Measurements from ENCODE around the gene CENPX.

The CENPX gene

DNA sequence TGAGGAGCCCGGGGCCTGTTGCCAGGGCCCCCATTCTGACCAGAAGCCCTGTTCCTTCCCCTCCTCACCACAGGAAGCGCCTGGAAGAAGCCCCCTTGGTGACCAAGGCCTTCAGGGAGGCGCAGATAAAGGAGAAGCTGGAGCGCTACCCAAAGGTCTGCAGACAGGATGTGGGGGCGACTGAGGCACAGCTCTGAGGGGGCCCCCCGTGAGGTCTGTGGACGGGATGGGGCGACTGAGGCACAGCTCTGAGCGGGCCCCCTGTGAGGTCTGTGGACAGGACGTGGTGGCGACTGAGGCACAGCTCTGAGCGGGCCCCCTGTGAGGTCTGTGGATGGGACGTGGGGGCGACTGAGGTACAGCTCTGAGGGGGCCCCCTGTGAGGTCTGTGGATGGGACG, 13.3 kb downstream of the CENPX start:
- no peak for DNase-seq

DNA sequence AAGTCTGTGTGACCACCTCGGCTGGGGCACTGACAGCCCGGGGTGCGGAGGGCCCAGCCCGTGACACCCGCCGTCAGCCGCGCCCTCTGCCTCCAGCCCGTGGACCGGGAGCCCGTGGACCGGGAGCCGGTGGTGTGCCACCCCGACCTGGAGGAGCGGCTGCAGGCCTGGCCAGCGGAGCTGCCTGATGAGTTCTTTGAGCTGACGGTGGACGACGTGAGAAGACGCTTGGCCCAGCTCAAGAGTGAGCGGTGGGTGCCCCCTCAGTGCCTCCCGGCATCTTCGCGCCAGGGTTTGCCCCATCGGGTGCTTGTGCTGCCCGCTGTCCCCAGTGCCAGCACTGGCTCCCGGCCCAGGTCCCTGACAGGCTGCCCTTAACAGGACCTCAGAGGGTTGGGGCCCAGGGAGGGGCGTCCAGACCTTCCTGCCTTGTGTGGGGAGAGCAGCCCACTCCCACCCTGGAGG, 13.7 kb downstream of the CENPX start:
- no peak for DNase-seq

DNA sequence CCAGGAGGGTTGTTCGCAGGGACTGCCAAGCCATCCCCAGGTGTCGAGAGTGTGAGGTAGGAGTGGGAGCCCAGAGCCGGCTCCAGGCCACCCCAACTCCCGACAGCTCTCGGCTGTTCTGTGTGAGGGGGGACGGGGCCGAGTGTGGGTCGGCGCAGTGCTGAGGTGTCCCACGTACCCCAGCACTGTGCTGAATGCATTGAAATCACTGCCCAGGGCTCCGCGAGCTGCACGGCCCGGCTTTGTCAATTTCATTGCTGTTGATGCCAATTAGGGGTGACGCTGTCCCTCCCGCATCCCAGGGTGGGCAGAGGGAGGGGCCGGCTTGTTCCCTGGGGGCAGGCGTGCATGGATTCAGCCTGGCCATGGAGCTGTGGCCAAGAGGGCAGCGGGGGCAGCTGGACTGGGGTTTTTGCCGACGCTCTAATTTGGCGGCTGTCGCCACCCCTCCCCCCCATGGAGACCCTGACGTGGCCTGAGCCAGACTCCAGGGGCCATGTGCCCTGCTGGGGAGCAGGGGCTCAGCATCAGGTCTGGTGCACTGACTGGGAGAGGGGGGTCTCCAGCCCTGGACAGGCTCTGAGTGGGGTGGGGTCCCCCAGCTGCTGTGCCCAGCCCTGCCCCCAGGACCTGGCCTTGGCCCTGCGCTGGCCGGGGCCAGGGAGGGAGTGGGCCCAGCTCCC, 14.3 kb downstream of the CENPX start:
- no peak for DNase-seq

DNA sequence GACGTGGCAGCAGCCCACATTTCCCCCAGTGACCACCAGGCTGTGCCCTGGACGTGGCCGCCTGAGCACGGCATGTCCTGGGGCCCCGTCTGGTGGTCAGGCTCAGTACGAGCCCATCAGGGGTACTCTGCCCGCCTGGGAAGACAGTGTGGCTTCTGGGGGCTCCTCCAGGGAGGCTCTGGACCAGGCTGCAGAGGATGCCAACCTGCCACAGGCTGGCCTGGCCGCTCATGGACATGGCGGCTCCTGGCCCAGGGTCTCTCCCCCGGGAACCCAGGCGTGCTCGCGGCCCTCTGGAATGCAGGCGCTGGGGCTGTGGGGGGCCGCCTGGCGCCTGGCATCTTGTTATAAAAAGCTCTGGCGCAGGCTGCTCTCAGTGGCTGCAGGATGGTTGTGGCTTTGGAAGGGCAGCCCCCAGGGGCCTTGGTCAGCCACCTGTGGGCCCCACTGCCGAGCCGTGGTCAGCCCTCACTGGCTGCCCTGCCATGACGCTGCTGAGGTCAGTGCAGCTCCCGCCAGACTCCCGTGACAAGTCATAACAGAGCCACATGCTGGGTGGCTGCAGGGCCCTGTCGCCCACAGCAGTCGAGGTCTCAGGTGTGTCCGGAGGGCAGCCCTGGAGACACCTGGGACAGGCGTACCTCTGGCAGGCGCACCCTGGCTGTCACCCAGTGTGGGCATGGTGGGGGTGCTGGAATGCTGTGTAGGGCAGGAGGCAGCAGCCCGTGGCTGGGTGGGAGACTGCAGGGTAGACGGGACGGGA, 15.0 kb downstream of the CENPX start:
- no peak for DNase-seq

DNA sequence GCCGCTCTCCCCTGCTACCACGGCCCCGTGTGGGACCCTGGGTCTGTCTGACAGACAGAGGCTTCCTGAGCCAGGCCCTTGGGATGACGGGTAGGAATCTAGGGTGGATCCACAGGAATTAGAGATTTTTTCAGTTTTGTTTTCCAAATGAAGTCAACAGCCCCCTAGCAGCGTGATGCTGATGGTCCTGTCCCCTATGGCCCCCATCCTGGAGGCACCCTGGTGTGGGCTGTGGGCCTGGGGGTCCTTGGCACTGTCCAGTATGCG, 15.5 kb downstream of the CENPX start:
- DNase-seq = no peak

DNA sequence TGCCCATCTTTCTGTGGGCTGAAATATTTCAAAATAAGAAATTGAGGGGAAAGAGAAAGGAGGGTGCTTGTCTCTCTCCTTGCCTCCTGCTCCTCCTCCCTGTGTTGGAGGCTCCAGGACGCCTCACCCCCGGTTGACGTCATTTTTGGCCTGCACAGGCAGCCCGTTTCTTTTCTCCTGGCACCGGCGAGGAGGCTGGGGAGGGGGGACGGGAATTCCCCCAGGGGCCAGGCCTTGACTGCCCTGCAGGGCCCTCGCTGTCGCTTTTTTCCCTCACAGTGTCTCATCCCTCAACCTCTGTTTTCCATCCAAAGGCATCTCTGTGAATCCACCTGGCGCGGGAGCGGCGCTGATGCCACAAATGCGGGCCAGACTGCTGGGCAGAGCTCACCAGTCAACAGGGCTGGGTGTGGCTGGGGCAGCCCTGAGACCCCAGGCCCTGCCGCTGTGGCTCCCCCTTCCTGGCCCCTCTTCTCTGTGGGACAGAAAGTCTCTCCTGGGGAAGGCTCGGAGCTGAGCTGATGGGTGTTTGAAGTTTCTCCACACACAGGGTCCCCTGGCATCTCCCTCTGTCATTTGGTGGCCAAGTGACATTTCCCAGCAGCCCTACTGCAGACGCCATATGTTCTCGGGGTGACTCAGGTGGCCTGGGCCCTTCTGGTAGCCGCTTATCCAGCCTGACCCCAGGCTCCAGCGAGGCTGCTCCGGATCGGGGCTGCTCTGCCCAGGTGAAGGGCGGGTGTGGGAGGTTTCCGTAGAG, 16.0 kb downstream of the CENPX start:
- no peak for DNase-seq

DNA sequence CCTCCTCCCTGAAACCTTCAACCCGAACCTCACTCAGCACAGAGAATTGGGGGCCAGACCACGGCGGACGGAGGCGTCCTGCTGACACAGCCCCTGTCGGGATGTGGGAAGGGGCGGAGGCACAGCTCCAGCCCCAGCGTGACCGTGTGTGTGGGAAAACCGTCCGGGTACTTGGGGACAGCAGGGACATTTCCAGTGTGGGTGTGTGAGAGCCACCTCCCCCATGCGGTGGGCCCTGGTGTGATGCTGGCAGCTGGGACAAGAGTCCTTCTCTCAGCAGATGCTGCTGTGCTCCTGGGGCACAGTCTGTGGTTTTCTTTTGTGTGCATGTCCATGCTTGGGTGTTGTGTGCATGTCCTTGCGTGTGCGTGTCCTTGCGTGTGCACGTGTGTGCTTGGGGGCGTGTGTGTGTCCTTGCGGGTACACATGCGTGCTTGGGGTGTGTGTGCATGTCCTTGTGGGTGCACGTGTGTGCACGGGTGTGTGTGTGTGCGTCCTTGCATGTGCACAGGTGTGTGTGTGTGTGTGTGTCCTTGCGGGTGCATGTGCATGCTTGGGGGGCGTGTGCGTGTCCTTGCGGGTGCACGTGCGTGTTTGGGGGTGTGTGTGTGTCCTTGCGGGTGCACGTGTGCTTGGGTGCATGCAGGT, 16.9 kb downstream of the CENPX start:
- no peak for DNase-seq

DNA sequence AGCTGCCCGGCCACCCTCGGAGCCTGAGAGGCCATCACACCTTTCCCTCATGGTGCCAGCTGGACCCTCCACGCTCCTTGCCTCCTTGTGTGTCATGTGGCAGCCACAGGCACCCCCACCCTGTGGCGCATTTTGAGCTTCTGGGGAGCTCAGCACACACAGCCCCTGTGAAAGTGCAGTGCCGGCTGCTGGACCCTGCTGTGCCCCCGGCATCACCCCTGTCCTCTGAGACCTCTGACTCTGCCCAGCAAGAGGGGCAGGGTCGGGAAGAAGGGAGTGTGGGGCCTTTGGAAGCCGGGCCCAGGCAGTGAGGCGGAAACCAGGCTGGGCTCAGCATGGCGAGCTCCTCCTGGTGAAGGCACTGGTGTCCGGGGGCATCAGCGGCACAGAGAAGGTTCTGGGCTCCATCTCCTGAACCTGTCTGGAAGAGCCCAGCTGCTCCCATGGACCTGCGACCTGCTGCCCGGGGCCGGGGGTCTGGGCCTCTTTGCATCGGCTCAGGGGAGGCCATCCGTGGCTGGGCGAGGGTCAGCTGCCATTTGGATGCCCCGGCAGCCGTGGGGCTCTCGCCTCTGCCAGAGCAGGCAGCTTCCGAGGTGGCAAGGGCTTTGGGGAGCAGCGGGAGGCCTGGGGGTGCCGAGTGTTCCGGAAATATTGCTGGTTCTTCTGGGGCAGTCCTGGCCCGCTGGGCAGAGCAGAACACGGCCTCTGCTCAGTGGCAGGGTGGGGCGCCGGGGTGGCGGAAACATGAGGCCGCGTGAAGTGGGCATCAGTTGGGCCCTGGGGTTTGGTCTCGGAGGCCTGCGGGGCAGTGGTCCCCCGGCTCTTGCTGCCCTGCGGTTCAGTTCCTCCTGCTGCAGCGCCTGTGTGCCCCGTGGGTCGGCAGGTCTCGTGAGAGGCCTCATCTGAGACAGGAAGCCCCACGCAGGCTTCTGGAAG, 17.9 kb downstream of the CENPX start:
- no peak for DNase-seq

DNA sequence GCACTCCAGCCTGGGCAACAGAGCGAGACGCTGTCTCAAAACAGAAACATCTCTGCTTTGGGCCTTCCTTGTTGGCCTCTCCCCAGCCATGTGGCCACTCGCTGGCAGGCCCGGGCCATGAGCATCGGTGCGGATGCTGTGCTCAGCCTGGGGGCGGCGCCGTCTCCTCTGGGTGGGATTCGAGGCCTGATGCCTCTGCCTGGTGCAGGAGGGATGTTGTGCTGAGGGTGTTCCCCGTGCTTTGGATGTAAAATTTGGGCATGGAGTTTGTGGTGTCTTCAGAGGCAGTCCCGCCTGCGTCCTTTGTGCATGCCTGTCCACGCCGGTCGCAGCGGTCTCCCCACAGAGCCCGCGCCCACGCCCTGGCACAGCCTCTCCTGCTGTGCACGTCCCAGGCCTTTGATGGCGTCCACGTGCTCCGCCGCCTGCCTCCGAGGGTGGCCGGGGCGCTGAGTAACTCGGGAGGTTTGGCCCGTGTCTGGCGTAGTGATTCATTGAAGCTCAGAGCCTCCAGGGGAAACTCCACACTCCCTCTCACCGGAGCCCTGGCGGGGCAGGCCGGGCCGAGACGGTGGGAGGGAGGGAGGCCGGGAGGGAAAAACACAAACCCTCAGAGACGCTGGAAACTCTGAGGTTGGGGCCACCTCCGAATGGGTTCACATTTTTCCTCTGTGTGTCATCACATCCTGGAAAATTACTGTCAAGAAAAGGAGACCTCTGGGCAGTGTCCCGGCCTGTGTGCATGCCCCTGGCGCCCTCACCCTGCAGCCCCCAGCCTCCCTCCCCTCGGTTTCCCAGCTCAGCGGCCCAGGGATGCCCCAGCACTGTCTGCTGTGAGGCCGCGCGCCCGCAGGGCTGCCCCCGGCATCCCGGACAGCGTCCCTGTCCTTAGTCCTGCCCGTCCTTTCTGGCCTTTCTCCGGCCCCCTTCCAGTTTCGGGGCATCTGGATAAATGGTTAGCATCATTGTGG, 19.0 kb downstream of the CENPX start:
- no peak for DNase-seq

DNA sequence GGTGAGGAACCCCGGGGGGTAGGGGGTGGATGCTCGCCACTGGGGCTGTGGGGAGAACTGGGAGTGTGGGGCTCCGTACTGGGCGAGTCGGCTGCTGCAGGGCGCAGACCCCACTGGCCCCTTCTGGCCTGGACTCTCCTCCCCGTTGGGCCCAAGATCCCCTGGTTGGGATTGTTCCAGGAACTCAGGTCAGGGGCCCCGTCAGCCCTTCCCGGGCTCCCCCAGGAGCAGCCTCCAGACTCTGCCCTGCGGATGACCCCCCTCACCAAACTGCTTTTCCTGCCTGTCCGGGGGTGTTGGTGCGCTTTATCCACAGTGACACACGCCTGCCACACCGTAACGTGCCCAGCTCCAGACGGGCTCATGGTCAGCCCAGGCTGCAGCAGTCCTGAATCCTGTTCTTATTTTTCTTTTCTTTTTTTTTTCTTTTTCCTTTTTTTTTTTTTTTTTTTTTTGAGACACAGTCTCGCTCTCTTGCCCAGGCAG, 21.1 kb downstream of the CENPX start:
- no peak for DNase-seq

DNA sequence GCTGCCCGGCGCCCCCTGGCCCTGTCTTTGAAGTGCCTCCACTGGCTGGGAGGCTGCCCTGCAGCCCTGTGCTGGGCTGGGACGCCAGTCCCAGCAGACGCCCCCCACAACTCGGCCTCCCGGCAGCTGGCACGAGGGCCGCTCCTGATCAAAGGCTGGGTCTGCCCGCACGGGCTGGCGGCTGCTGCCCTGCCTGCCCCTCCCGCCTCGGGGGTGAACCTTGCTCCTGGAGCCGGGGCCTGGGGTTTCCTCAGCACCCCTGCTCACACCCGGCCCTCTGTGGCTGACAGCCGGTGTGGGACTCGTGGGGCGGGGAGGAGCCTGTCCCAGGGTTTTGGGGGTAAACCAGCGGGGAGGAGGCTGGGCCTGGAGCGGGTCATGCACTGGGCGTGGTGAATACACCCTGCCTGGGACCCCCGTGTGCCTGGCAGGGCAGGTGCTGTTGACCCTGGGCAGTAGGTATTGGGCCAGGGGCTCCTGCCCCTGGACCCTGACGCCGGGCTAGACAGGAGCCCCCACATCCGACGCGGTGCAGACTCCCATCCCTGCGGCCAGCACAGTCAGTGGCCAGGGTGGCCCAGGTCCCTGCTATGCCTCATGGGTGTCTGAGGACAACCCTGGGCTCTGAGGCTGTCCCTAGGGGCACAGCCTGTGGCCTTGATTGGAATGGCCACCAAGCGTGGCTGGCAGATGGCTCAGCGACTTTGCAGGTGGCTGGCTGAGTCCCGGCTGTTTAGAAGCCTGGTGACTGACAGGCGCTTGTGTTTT, 21.7 kb downstream of the CENPX start:
- DNase-seq = no peak

DNA sequence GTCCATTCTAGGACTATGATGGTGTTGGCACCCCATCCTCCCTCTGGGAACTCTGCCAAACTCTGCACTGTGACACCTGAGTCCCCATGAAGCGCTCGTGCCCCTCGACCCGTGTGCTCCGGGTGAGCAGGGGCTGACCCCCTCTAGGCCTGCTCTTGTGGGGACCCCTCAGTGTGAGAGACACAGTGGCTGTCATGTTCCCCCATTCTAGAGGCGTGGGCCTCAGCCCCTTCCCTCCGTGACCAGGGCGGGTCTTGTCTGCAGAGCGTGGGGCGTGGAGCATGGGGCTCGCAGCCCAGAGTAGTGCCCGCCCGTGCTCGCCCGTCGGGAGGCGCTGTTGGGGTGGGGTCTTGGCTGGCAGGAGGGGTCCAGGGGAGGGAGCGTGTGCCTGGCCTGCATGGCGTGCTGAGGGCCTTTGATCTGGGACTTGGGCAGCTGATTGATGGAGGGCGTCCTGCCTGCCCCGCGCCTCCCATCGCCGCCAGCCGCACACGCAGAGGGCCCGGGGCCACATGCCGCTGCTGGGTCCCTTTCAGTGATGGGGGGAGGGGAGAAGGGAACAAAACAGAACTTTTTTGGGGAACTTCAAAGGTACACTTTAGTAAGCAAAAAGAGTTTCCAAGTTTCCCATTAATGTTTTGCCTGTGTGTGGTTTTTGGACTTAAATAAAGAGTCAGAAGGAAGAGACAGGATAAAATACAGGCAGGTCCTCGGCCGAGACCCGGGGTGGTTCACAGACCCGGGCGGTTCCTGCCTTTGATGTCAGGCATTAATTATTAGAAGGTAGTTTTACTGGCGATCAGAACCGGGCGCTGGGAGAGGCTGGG, 22.5 kb downstream of the CENPX start:
- no peak for DNase-seq

DNA sequence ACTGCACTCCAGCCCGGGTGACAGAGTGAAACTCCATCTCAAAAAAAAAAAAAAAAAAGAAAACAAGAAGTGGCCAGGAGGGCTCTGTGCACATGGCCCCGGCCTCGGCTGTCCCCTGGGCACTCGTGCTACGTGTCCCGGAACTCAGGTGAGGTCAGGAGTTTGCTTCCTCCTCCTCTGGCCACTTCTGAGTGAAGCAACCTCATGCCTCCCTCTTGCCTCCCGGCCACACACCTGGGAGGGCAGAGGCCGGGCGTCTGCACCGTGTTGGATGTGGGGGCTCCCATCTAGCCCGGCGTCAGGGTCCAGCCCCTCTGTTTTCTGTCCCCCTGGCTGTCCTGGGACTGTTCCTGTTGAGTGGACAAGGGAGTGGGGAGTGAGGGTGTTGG, 23.1 kb downstream of the CENPX start:
- DNase-seq = no peak

DNA sequence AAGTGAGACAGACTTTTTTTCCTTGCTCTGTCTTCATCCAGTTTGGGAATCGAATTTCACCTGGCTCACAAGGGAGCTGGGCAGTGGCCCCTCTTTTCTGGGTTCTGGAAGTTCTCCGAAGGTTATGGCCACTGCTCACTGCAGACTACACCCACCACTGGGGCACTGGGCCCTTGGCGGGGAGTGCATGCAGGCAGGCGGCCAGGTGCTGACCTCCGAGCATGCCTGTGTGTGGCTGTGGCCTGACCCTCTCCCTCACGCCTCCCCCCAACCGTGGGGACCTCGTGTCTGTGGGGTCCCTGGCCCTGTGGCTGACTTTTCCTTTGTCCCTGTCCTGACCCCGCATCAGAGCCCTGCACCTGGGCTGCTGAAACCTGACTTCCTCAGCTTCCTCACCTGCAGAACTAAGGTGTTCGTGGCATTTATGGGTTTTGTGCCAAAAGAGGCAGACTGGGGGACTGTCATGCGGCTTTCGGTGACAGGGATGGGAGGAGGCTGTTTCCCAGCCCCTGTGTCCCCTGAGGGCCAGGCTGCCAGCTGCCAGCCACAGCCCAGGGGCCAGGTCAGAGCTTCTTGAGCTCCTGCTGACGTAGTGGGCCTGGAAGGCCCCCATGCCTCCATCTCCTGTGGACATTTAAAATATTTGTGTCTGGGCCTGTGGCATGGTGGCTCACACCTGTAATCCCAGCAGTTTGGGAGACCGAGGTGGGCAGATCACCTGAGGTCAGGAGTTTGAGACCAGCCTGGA, 23.8 kb downstream of the CENPX start:
- no peak for DNase-seq

DNA sequence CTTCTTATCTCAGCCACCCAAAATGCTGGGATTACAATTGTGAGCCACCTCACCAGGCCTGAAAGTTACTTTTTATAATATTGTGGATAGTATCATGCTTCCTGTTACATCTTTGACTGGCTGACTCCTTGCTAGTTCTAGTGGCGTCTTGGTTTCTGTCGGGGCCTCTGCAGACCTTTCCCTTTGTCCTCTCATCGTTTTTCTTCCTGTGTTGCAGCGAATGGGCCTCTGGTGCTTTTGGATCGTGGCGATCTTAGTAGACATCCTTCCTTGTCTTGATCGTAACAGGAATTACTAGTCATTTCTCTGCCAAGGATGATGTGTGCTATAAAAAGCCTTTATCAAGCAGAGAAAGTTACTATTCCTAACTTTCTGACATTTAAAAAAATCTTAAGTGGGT, 24.5 kb downstream of the CENPX start:
- DNase-seq = no peak

DNA sequence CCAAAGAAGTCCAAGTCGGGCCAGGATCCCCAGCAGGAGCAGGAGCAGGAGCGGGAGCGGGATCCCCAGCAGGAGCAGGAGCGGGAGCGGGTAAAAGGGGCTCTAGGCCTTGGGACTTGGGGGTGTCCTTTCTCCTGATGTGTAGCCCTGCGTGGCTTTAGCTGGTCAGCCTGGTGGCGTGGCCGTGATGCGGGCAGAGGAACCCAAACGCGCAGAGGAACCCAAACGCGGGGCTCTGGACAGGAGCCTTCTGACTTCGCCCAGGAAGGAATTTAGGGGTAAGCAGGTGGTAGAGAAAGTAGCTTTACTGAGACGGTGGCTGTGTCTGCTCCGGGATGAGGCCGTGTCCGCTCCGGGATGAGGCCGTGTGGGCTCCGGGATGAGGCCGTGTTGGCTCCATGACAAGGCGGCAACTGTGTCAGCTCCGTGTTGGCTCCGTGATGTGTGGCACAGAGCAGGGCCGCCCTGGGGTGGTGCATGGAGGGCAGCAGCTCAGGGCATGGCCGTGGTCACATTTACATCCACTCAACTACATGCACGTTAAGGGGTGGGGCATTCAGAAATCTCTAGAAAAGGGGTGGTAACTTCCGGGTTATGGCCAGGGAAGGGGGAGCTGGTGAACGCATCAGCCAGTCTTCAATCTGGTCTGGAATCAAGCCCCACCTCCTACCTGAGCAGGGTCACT, 25.8 kb downstream of the CENPX start:
- DNase-seq = no peak

DNA sequence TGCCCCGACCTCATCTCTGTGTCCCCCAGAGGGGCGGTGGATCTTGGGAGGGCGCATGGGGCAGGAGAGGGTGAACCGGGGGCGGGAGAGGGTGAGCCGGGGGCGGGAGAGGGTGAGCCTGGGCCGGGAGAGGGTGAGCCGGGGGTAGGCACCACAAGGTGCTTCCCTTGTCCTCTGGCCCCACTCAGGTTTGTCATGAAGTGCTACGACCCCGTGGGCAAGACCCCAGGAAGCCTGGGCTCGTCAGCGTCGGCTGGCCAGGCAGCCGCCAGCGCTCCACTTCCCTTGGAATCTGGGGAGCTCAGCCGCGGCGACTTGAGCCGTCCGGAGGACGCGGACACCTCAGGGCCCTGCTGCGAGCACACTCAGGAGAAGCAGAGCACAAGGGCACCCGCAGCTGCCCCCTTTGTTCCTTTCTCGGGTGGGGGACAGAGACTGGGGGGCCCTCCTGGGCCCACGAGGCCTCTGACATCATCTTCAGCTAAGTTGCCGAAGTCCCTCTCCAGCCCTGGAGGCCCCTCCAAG, 26.4 kb downstream of the CENPX start:
- DNase-seq = no peak
